CD8-positive, alpha-beta memory T cell (primary cell): ENCODE measurements around the gene GPC6. TPM values are rescaled to one million over a fixed set of nuclear protein-coding genes. Genes with fewer than 3 reads are reported as not detected.
A peak's percentile ranks its signal among the peaks of the same experiment; 100 is the strongest.

Source experiments
- CTCF ChIA-PET: fragments of 350-600 bp; sonication (Branson Sonifier 250); formaldehyde crosslinking; loops from one replicate; lab custom pipeline; 2021; ENCODE audit warnings: antibody characterized with exemption; lab: Charles Lee
- POLR2A ChIA-PET: fragments of 350-600 bp; sonication (Branson Sonifier 250); formaldehyde crosslinking; loops from one replicate; lab custom pipeline; 2021; ENCODE audit warnings: antibody characterized with exemption; lab: Charles Lee
- DNase-seq, 5 donors: peaks; one replicate each; pipeline versions ENCODE4 v3.0.0 to v3.0.0-alpha.2; 2020 to 2022; ENCODE audit warnings: mixed read lengths in 1 of 5
- H3K27ac ChIP-seq: one replicate; pipeline ENCODE4 v1.7.0; 2013; ENCODE audit warnings: low read depth, mild to moderate bottlenecking, low read length, moderate library complexity
- H3K27me3 ChIP-seq: 2 replicates; pipeline ENCODE4 v1.7.0; 2013; ENCODE audit warnings: low read length, mild to moderate bottlenecking; ENCODE audit not compliant: insufficient read depth, poor library complexity, severe bottlenecking
- H3K36me3 ChIP-seq: 2 replicates; pipeline ENCODE4 v1.7.0; 2013; ENCODE audit warnings: mild to moderate bottlenecking, low read length, moderate library complexity; ENCODE audit not compliant: insufficient read depth
- H3K4me1 ChIP-seq: 2 replicates; pipeline ENCODE4 v1.7.0; 2013; ENCODE audit warnings: mild to moderate bottlenecking, low read length, moderate library complexity; ENCODE audit not compliant: insufficient read depth
- H3K4me3 ChIP-seq: 2 replicates; pipeline ENCODE4 v1.7.0; 2013; ENCODE audit warnings: mild to moderate bottlenecking, low read length
- H3K9me3 ChIP-seq: 2 replicates; pipeline ENCODE4 v1.7.0; 2013; ENCODE audit warnings: mild to moderate bottlenecking, low read length
- H3K27ac Mint-ChIP-seq, 8 donors: one replicate each; pipeline ENCODE4 v1.8.0; 2020 to 2021; ENCODE audit warnings: mixed read lengths in 8 of 8, mild to moderate bottlenecking in 6 of 8, inconsistent platforms in 3 of 8, moderate library complexity in 3 of 8
- H3K27me3 Mint-ChIP-seq, 2 donors: one replicate each; pipeline ENCODE4 v1.8.0; 2020 to 2021; ENCODE audit warnings: mixed read lengths in 2 of 2, mild to moderate bottlenecking in 1 of 2, moderate library complexity in 1 of 2
- H3K36me3 Mint-ChIP-seq, 3 donors: one replicate each; pipeline ENCODE4 v1.8.0; 2020 to 2021; ENCODE audit warnings: mixed read lengths in 3 of 3, inconsistent platforms in 1 of 3, mild to moderate bottlenecking in 1 of 3
- H3K4me1 Mint-ChIP-seq, 3 donors: one replicate each; pipeline ENCODE4 v1.8.0; 2020 to 2021; ENCODE audit warnings: mixed read lengths in 3 of 3, inconsistent platforms in 1 of 3, mild to moderate bottlenecking in 1 of 3
- H3K4me3 Mint-ChIP-seq, 7 donors: one replicate each; pipeline ENCODE4 v1.8.0; 2020 to 2021; ENCODE audit warnings: mixed read lengths in 7 of 7, mild to moderate bottlenecking in 6 of 7, moderate library complexity in 4 of 7, inconsistent platforms in 2 of 7
- H3K9me3 Mint-ChIP-seq, 5 donors: one replicate each; pipeline ENCODE4 v1.8.0; 2020 to 2022; ENCODE audit warnings: mixed read lengths in 5 of 5, mild to moderate bottlenecking in 3 of 5, moderate library complexity in 2 of 5, inconsistent platforms in 1 of 5
- polyA plus RNA-seq: library from polyadenylated mRNA; unstranded; fragments of 300-500 nt; fragmentation: Illumina TruSeq; gene quantifications from one replicate; pipeline ENCODE4 v1.2.3, GENCODE V29; 2021
- total RNA-seq, 2 experiments: library from RNA; stranded (reverse); gene quantifications; one replicate each; pipeline ENCODE4 v1.2.3, GENCODE V29; 2021

GPC6 gene
- total and polyA plus RNA-seq, 3 experiments from 2014 or later = not detected

DNA sequence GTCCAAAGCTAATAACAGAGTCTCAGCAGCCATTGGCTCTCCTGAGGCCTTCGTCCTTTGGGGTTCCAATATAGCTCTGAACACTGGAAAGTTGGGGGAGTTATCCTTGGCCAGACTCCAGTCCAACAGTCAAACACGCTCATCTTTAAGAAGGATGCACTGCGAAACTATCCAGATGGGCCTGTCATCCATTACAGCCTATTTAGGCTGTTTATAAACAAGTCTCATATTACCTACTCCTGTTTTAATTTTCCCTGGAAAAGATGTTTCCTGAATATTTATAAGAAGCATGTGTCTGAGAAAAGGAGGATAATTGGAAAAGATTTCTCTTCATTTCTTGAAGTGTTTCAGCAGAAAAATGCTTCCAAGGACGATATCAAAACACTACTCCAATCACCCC is 1082.2 kb downstream of the GPC6 start:
- Mint-ChIP-seq H3K27me3 (peaks cover 2 to 6% of the 10 kb centered on the region in 2 donors), H3K36me3 (no peaks in the 10 kb centered on the region), H3K4me1 (peaks cover 13 to 24% (median 23%) of the 10 kb centered on the region in 3 donors), H3K27ac (no peak overlapping the region), H3K9me3 (no peaks in the 10 kb centered on the region), H3K4me3 (no peak overlapping the region)
- Histone ChIP-seq H3K36me3 (no peaks in the 10 kb centered on the region), H3K4me3 (no peak overlapping the region), H3K9me3 (no peaks in the 10 kb centered on the region), H3K27me3 (no peaks in the 10 kb centered on the region), H3K4me1 (no peaks in the 10 kb centered on the region), H3K27ac (no peak overlapping the region)
- ChIA-PET POLR2A (no interaction called here), CTCF (no interaction called here)
- no peak for DNase-seq

DNA sequence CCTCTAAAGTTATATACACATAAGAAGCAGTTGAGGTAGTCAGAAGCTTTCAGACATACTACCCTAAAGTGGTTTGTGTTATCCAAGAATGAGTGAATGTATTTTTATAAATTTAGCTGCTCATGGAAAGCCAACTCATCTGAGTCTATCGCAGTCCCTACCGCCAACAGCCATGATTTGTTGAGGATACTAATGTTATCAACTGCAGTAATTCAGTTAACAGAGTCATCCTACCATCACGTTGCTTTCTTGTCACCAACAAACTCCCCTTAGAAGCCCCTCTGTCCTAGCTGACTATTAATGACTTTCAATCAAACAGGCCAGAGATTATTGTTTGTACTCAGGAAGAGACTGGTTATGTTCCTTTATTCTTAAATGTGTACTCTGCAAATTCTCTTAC is 1083.0 kb downstream of the GPC6 start:
- H3K36me3 ChIP-seq = no peaks in the 10 kb centered on the region
- no peak overlapping the region for H3K27ac ChIP-seq
- Mint-ChIP-seq H3K27me3 (peaks cover 1 to 2% of the 10 kb centered on the region in 2 donors), H3K9me3 (no peaks in the 10 kb centered on the region), H3K36me3 (no peaks in the 10 kb centered on the region), H3K27ac (no peak overlapping the region), H3K4me3 (no peak overlapping the region), H3K4me1 (peaks cover 13 to 24% (median 23%) of the 10 kb centered on the region in 3 donors)
- H3K27me3 ChIP-seq = no peaks in the 10 kb centered on the region
- H3K9me3 ChIP-seq = no peaks in the 10 kb centered on the region
- ChIA-PET POLR2A (no interaction called here), CTCF (no interaction called here)
- H3K4me3 ChIP-seq = no peak overlapping the region
- no peak for DNase-seq
- no peaks in the 10 kb centered on the region for H3K4me1 ChIP-seq

DNA sequence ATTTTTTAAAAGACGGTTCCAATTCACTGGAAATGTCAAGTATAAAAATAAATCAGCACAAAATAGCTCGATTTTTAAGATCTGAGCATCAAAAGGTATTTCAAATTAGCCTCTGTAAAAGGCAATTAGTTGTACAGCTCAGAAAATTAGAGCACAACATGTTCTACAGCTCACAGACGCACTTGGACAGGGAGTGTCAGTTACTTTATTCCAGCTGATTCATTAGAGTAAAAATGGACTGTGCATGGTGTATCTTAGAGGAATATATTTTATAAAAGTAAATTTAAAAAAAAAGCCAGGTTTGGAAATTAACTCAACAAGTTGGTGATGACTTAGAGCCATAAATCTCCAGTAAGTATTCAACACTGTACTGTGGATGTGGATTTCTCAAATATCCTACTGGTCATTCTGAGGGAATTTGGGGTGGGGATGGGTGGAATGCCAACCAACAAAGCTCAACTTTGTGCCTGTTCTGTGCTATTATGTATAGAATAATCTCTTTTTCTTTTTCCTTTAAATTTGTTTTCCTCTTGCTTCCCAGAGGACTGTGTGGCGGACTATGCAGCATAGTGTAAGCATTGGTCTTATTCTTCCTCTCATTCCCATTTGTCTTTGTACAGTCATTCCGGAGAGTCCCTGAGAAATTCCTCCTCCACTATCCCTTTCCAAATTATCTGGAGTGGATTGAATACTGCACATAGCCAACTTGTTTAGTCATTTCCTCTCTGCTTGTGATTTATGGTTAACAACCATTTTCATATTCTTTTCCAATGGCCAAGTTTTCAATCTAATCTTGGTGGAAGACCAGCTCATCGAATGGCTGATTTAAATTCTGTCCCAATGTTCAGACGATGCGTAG is 1083.6 kb downstream of the GPC6 start:
- H3K27ac ChIP-seq = no peak overlapping the region
- no peaks in the 10 kb centered on the region for H3K36me3 ChIP-seq
- no peaks in the 10 kb centered on the region for H3K9me3 ChIP-seq
- H3K4me3 ChIP-seq = no peak overlapping the region
- Mint-ChIP-seq H3K4me3 (no peak overlapping the region), H3K9me3 (no peaks in the 10 kb centered on the region), H3K4me1 (peaks cover 15 to 24% (median 23%) of the 10 kb centered on the region in 3 donors), H3K27ac (no peak overlapping the region), H3K27me3 (peaks cover 0 to 2% of the 10 kb centered on the region in 2 donors), H3K36me3 (no peaks in the 10 kb centered on the region)
- CTCF ChIA-PET = no interaction called here
- DNase-seq = no peak
- POLR2A ChIA-PET = no interaction called here
- no peaks in the 10 kb centered on the region for H3K27me3 ChIP-seq
- no peaks in the 10 kb centered on the region for H3K4me1 ChIP-seq

DNA sequence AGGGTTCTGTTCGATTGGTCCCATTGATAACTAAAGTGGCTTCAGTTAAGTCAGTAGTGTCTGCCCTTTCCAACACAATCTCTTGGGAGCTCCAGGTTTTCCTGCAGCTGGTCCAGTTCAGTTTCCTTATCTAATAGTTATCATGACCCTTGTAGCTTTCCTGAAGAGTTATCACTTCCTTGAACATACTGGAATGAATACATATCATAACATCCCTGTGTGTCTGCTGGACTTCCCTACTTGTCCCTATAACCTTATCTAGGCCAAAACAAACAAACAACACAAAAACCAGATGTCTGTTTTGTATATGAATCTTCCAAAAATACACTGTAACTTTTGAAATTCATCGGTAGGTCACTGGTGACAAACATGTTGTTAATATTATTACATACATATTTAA is 1085.3 kb downstream of the GPC6 start:
- Histone ChIP-seq H3K36me3 (no peaks in the 10 kb centered on the region), H3K4me3 (no peak overlapping the region), H3K9me3 (no peaks in the 10 kb centered on the region), H3K4me1 (no peaks in the 10 kb centered on the region), H3K27me3 (no peaks in the 10 kb centered on the region), H3K27ac (no peak overlapping the region)
- no peak for DNase-seq
- H3K27me3 Mint-ChIP-seq = peaks cover 0 to 2% of the 10 kb centered on the region in 2 donors
- H3K4me3 Mint-ChIP-seq = peak overlapping the region in 1 of 7 donors; percentile 72
- H3K9me3 Mint-ChIP-seq = no peaks in the 10 kb centered on the region
- H3K36me3 Mint-ChIP-seq = peaks cover 0 to 3% (median 0%) of the 10 kb centered on the region in 3 donors
- ChIA-PET POLR2A (no interaction called here), CTCF (interaction anchor here (1.4 to 2.5 kb wide), 3 partner anchors 8 to 34 kb away, joined by 3 to 10 read pairs (median 9); no protein-coding TSS in a partner anchor)
- peaks cover 18 to 28% (median 26%) of the 10 kb centered on the region in 3 donors for H3K4me1 Mint-ChIP-seq
- H3K27ac Mint-ChIP-seq = peak overlapping the region in 6 of 8 donors; percentile 30 to 72 (median 62)

DNA sequence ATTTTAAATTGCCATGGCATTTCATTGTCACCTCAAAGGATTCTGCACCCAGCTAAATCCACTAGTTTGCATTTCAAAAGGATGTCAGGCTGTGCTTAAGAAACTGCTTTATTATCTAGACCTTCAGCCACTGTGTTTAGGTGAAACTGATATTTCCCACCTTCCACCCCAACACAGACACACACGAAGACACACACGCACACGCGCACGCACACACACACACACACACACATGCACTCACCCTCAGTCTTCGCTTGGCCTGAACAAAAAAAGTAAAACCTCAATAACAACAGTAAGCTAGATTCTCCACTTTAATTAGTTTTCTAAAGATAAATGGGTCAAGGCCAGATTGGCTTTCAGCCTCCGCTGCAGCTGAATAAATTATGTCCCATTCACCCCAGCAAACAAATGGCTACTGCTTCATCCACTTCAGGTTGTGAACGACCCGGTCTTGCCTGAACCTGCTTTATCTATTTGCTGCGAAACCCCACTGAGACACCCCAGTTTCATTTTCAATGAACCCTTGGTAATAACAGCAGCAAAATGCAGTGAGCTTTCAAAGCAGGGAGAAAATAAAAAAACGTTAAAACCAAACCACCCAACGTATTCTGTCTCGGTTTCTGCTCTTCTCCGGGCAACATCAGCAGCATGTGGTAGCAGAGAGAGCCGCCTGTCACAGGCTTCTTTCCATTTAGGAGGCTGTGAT is 1086.1 kb downstream of the GPC6 start:
- Mint-ChIP-seq H3K9me3 (no peaks in the 10 kb centered on the region), H3K4me3 (peak overlapping the region; percentile 41 to 90 (median 72)), H3K4me1 (peaks cover 23 to 35% (median 33%) of the 10 kb centered on the region in 3 donors), H3K27me3 (peaks cover 0 to 2% of the 10 kb centered on the region in 2 donors), H3K27ac (peak overlapping the region; percentile 53 to 97 (median 90)), H3K36me3 (peaks cover 0 to 4% (median 0%) of the 10 kb centered on the region in 3 donors)
- peak in 2 of 5 donors; percentile 14 to 56 for DNase-seq
- H3K9me3 ChIP-seq = no peaks in the 10 kb centered on the region
- H3K4me1 ChIP-seq = no peaks in the 10 kb centered on the region
- CTCF ChIA-PET = interaction anchor here (0.9 to 2.5 kb wide), 4 partner anchors 9 to 33 kb away, joined by 3 to 10 read pairs (median 6); no protein-coding TSS in a partner anchor
- no peaks in the 10 kb centered on the region for H3K36me3 ChIP-seq
- no peak overlapping the region for H3K4me3 ChIP-seq
- peak overlapping the region; percentile 39 for H3K27ac ChIP-seq
- H3K27me3 ChIP-seq = no peaks in the 10 kb centered on the region
- POLR2A ChIA-PET = interaction anchor here (1.0 to 1.1 kb wide), 2 partner anchors 11 to 16 kb away, joined by 4 to 8 read pairs; no protein-coding TSS in a partner anchor

DNA sequence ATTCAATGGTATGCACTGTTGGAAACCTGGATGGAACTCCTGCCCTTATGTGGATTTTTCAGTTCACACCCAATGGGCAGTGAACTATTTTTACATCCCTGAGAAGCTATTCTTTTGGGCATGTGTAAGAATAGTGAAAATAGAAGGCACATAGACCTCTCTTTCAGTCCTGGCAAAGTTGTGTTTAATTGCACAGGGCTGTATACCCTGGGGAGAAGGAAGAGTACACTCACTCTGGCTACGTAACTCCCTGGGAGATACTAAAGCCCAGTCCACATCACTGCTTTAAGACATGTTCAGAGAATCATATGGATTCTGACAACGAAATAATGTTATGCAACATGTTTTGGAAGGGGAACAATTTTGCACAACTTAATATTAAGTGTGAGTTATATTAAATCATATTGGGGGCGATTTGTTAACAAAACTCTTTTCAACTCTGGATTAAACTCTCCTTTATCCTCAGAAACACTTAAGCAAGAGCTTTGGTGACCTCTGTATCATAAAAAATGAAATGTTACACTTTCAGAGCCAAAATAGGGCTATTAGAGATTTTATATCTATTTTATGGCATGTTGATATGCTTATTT is 1086.8 kb downstream of the GPC6 start:
- Mint-ChIP-seq H3K36me3 (peaks cover 0 to 4% (median 0%) of the 10 kb centered on the region in 3 donors), H3K4me1 (peaks cover 23 to 41% (median 38%) of the 10 kb centered on the region in 3 donors), H3K27ac (peak overlapping the region in 2 of 8 donors; percentile 53 to 90), H3K9me3 (no peaks in the 10 kb centered on the region), H3K27me3 (peaks cover 0 to 2% of the 10 kb centered on the region in 2 donors), H3K4me3 (peak overlapping the region in 3 of 7 donors; percentile 12 to 90 (median 21))
- ChIA-PET POLR2A (interaction anchor here (1.0 to 1.1 kb wide), 2 partner anchors 10 to 16 kb away, joined by 4 to 8 read pairs; no protein-coding TSS in a partner anchor), CTCF (interaction anchor here (1.4 to 2.5 kb wide), 4 partner anchors 10 to 32 kb away, joined by 3 to 10 read pairs (median 8); no protein-coding TSS in a partner anchor)
- Histone ChIP-seq H3K36me3 (no peaks in the 10 kb centered on the region), H3K27ac (no peak overlapping the region), H3K4me3 (no peak overlapping the region), H3K4me1 (no peaks in the 10 kb centered on the region), H3K27me3 (no peaks in the 10 kb centered on the region), H3K9me3 (no peaks in the 10 kb centered on the region)
- DNase-seq = no peak

DNA sequence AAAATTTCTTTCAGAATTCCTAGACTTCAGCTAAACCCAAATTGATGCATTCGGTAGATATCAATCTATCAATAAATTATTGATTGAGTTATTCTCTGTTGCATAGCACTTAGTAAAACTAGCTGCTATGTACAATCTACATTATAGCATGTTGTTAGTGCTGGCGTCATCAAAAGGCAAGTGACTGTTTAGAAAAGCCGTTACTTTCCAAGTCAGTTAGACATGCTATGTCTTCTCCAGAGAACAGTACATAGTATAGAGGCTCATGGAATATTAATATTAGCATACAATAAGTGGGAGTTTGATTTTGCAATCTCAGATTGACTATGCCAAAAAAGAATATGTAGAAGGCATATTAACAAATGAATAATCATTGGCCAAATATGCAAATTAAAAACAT is 1087.3 kb downstream of the GPC6 start:
- H3K27ac ChIP-seq = no peak overlapping the region
- no peak overlapping the region for H3K27ac Mint-ChIP-seq
- ChIA-PET CTCF (interaction anchor here (1.6 to 2.5 kb wide), 2 partner anchors 10 to 32 kb away, joined by 7 to 9 read pairs; no protein-coding TSS in a partner anchor), POLR2A (interaction anchor here (1.1 kb wide), 1 partner anchor 15 kb away, joined by 4 read pairs; no protein-coding TSS in a partner anchor)
- no peaks in the 10 kb centered on the region for H3K9me3 Mint-ChIP-seq
- DNase-seq = no peak
- no peaks in the 10 kb centered on the region for H3K4me1 ChIP-seq
- peaks cover 23 to 41% (median 38%) of the 10 kb centered on the region in 3 donors for H3K4me1 Mint-ChIP-seq
- peaks cover 0 to 2% of the 10 kb centered on the region in 2 donors for H3K27me3 Mint-ChIP-seq
- no peaks in the 10 kb centered on the region for H3K36me3 ChIP-seq
- H3K9me3 ChIP-seq = no peaks in the 10 kb centered on the region
- peaks cover 0 to 4% (median 0%) of the 10 kb centered on the region in 3 donors for H3K36me3 Mint-ChIP-seq
- H3K4me3 Mint-ChIP-seq = no peak overlapping the region
- no peak overlapping the region for H3K4me3 ChIP-seq
- no peaks in the 10 kb centered on the region for H3K27me3 ChIP-seq
